ENCODE results near the gene ZNF740.
A peak's percentile ranks its signal among the peaks of the same experiment; 100 is the strongest.

- TF ChIP-seq CTCF (optimal IDR thresholded peaks at IDR 0.05 in 1 of 3, IDR thresholded peaks at IDR 0.05 in 1 of 3, conservative IDR thresholded peaks at IDR 0.05 in 1 of 3; ENCODE audit: extremely low read depth in 1 of 3, insufficient read depth in 2 of 3, low read length in 3 of 3), result peak; percentile 70 to 89 (median 74)
- TF ChIP-seq EZH2 (IDR thresholded peaks at IDR 0.05; ENCODE audit: low read length), result no peak
These were observed 9.7 kb downstream of the ZNF740 start for GRCh38 chr12:53190108-53190729.
